Superior temporal gyrus (tissue), 1 donor: ENCODE results near the gene SLC4A4.

Source experiments
- DNase-seq: peaks from one replicate; pipeline ENCODE4 v3.0.0-alpha.2; 2016; ENCODE audit errors: extremely low spot score

SLC4A4 gene

GRCh38 chr4:71338846-71339593 is at the start of gene SLC4A4:
SLC4A4 (plus strand) TSS chr4:71339020.
- no peak for DNase-seq

DNA sequence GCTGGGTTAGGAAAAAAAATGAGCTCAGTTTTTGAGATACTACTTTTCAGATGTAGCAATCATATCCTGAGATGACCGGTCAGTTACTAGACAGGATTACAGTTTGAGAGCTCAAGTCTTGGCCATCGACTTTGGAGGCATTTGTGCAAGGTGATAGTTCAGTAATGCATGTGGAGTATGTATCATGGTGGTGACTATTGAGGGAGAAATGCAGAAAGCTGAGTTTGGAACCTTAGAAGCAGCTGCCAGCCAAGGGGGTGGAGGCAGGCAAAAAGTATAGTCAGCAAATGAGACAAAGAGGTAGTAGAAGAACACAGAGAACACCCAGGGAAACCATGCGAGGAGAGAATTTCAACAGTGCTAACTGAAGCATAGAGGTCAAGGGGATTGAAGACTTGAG is 48.7 kb upstream of the SLC4A4 start:
- DNase-seq, result no peak

GRCh38 chr4:71290476-71290875 is 48.3 kb upstream of the SLC4A4 start:
- no peak for DNase-seq

DNA sequence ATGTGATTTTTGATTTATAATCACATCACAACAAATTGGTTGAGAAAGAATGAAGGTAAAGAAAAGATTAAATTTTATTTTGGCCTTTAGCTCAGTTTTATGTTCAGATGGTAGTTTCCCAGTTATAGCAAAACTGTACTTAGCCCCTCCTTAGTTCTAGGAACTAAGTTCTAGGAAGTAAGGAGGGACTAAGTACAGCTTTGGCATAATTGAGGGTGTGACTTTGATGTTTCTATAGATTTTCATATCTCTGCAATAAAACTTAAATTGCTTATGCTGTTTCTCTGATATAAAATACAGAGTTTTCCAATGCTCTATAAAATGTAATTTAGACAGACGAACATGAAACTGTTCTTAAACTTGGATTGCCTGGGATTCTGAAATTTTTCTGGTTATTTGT is 46.6 kb upstream of the SLC4A4 start:
- DNase-seq, result no peak

DNA sequence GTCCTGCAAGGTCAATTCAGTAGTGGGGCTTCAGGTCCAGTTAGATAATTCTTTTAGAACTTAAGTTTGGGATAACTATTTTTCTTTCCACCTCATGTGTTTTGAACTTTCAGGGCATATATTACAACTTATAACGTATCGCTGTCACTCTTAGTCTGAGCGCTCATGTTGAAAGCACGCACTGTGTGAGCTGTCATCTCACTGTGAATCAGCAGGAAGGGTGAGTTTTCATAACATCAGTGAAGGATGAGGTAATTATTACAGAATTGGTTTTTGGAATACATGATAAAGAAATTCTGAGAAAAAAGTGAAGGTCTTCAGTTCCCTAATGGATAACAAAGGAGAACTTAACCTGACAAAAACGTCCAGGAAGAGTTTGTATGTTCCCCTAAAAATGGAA is 45.1 kb upstream of the SLC4A4 start:
- no peak for DNase-seq

DNA sequence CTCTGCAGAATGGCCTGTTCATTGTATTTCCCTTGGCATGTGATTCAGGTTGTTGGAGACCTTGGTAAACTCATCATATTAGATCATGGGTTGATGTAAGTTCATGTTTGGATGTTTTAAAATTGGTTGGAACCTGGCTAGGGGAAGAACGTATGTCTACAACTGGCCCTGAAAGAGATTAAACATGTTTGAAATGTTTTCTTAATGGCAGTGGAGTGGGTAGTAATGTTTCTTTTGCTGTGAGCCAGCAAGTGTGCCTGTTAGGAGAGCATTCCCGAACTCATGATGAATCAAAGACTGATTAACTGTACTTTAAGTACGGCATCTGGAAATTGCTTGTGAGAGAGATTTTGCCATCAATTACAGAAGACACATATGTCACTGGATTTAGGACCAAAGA is 44.5 kb upstream of the SLC4A4 start:
- DNase-seq, result no peak

GRCh38 chr4:71296945-71297344 is 41.9 kb upstream of the SLC4A4 start:
- DNase-seq, result peak; percentile 78

- DNase-seq, result no peak
Observed at GRCh38 chr4:71300362-71300761, 38.5 kb upstream of the SLC4A4 start.

- no peak for DNase-seq
Observed at GRCh38 chr4:71300964-71301363, 37.9 kb upstream of the SLC4A4 start.

DNA sequence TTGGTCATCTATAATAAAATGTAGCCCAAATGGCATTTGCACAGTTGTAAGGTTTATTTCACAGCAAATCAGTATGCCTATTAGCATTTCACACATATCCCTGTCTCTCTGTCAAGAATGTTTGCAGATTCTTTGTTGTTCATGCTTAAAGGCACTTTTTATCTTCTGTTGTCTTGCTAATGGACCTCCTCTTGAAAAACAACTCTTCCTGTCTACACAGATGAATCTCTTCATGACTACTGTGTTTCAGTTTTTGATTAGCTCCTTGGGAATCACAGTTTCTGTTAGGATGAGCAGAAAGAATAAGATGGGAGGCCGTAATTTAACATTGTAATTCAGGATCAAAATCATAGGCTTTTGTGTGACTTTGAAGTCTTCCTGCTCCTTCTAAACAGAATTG is 35.5 kb upstream of the SLC4A4 start:
- no peak for DNase-seq

DNA sequence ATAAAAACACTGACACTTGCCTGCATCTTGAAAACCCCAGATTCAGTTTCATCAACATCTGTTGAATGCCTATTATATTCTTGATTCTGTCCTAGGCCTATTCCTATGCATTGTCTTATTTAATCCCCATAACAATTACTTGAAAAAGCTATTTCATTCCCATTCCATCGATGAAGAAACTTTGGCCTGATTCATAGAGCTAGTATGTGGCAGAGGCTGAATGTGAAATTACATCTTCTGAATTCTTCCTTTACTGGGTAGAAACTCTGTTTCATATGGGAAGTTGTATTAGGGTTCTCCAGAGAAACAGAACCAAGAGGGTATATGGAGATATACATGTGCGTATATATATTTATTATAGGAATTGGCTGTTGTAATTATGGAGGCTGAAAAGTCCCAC is 35.0 kb upstream of the SLC4A4 start:
- no peak for DNase-seq

GRCh38 chr4:71304289-71304850 is 34.5 kb upstream of the SLC4A4 start:
- no peak for DNase-seq

- no peak for DNase-seq
Observed at GRCh38 chr4:71307729-71308128, 31.1 kb upstream of the SLC4A4 start.

DNA sequence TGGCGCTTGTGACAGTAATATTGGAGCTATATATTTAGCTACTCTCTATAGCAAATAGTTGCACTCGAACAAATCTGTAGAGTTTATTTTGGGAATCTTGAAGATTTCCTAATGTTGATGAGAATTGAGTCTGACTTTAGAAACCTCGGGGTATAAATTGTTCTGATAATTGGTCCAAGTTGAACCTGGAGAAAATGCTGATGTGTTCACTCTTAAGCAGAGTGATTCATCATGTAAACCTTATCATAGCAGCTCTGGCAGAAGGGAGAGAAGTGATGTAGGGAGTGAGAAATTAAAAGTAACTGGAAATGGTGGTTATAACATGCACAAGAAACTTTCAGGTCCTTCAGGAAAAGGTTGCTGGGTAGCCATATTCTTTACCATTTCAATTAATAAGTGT is 16.4 kb upstream of the SLC4A4 start:
- DNase-seq, result no peak

GRCh38 chr4:71333368-71333767 is 5.5 kb upstream of the SLC4A4 start:
- no peak for DNase-seq

GRCh38 chr4:71333960-71334359 is 4.9 kb upstream of the SLC4A4 start:
- DNase-seq, result no peak

GRCh38 chr4:71334465-71334882 is 4.3 kb upstream of the SLC4A4 start:
- DNase-seq, result no peak

DNA sequence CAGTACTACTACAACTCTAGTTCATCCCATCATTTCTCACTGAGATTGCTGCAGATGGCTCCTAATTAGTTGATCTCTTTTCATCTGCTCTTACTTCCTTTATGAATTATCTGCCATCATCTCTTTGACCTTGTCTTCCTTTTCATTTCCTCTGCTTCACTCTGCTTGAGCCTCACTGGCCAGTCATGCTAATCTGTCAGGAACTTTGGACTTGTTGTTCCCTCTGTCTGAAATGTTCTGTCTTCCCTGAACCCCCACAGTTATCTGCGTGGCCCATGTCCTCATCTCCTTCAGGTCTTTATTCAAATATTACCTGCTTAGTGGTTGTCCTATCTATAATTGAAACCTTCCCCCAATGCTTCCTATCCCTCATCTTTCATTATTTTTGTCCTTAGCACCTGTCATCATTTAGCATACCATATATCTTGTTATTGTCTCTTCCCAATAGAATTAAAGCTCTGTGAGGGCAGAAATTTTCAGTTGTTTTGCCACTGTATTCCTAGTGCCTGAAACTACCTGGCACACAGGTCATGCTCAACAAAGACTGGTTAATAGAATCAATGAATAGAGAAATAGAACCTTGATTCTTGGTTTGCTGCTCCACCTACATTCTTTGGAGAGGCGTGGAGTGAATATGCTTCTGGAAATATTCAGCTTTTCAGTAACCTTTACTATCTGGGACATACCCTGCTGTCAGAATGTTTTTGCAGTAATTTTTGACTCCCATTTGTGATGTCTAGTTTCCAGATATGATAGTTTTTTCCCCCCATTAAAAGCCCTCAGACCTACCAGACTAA is 5.0 kb downstream of the SLC4A4 start:
- no peak for DNase-seq

GRCh38 chr4:71346710-71347109 is 7.9 kb downstream of the SLC4A4 start:
- no peak for DNase-seq

GRCh38 chr4:71348586-71348985 is 9.8 kb downstream of the SLC4A4 start:
- no peak for DNase-seq

DNA sequence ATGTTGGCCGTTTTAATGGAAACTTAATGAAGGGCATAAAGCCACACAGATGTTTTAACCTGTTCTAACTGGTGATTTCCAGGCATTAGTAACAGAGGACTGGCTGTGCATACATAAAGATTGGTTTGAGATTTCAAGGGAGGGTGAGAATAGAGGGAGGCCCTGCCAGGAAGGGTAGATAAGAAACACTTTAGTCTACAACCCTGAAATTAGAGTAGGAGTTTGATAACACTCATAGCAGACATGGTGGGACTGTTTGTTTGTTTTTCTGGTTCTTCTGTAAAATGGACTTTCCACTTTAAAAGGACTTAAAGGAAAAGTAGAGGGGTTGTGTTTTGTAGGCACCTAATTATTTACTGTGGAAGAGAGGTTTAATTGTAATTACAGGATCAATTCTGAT is 16.2 kb downstream of the SLC4A4 start:
- DNase-seq, result no peak

- DNase-seq, result no peak
Observed at GRCh38 chr4:71355971-71356370, 17.2 kb downstream of the SLC4A4 start.
